ENCODE data around the gene ZNF827. TPM values are rescaled to one million over a fixed set of nuclear protein-coding genes. Genes with fewer than 3 reads are reported as not detected.

Gene ZNF827
- total RNA-seq, 1 donor from 2014 or later: 50.2 TPM

DNA sequence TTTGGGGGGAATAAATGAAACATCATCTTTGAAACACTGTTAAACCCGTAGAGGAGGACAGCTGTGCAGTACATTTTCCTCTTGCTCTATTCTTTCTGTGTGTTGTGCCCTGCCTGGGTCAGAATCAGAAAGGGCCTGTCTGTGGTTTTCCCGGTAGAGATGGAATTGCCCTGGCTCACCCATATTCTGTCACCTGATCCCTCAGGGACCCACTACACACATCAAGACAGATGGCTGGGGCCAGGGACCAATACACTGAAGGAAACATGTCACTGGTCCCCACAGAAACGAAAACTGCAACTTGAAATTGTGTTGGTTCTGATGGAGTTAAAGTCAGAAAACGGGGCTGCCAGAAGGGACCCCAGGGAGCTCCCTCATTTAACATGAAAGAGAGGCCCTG is 114.9 kb downstream of the ZNF827 start:
- DNase-seq (ENCODE audit: low spot score, unreplicated experiment): no peak

GRCh38 chr4:145822581-145822980 is 116.0 kb downstream of the ZNF827 start:
- Mint-ChIP-seq H3K9me3 (ENCODE audit: low read depth) (no peaks in the 10 kb centered on the region), H3K4me1 (ENCODE audit: low read depth) (no peaks in the 10 kb centered on the region), H3K4me3 (ENCODE audit: low read depth) (no peak overlapping the region), H3K27ac (no peak overlapping the region), H3K36me3 (ENCODE audit: insufficient read depth) (peaks cover 19% of the 10 kb centered on the region), H3K27me3 (no peaks in the 10 kb centered on the region)
- DNase-seq (ENCODE audit: low spot score, unreplicated experiment): no peak
- TF ChIP-seq CTCF (IDR thresholded peaks at IDR 0.05; ENCODE audit: unreplicated experiment): no peak

More for the DNA sequence above, 114.9 kb downstream of the ZNF827 start:
- Mint-ChIP-seq H3K36me3 (ENCODE audit: insufficient read depth) (peaks cover 22% of the 10 kb centered on the region), H3K4me3 (ENCODE audit: low read depth) (no peak overlapping the region), H3K27ac (no peak overlapping the region), H3K9me3 (ENCODE audit: low read depth) (no peaks in the 10 kb centered on the region), H3K27me3 (no peaks in the 10 kb centered on the region), H3K4me1 (ENCODE audit: low read depth) (no peaks in the 10 kb centered on the region)
- TF ChIP-seq CTCF (IDR thresholded peaks at IDR 0.05; ENCODE audit: unreplicated experiment): no peak

GRCh38 chr4:145822181-145822580 is 116.4 kb downstream of the ZNF827 start:
- H3K27me3 Mint-ChIP-seq: no peaks in the 10 kb centered on the region
- H3K27ac Mint-ChIP-seq: no peak overlapping the region
- TF ChIP-seq CTCF (IDR thresholded peaks at IDR 0.05; ENCODE audit: unreplicated experiment): no peak
- no peak overlapping the region for H3K4me3 Mint-ChIP-seq (ENCODE audit: low read depth)
- no peaks in the 10 kb centered on the region for H3K9me3 Mint-ChIP-seq (ENCODE audit: low read depth)
- H3K4me1 Mint-ChIP-seq (ENCODE audit: low read depth): no peaks in the 10 kb centered on the region
- H3K36me3 Mint-ChIP-seq (ENCODE audit: insufficient read depth): peaks cover 19% of the 10 kb centered on the region
- DNase-seq (ENCODE audit: low spot score, unreplicated experiment): no peak

- no peaks in the 10 kb centered on the region for H3K27me3 Mint-ChIP-seq
- H3K9me3 Mint-ChIP-seq (ENCODE audit: low read depth): no peaks in the 10 kb centered on the region
- no peaks in the 10 kb centered on the region for H3K4me1 Mint-ChIP-seq (ENCODE audit: low read depth)
- no peak for TF ChIP-seq CTCF (IDR thresholded peaks at IDR 0.05; ENCODE audit: unreplicated experiment)
- peaks cover 16% of the 10 kb centered on the region for H3K36me3 Mint-ChIP-seq (ENCODE audit: insufficient read depth)
- DNase-seq (ENCODE audit: low spot score, unreplicated experiment): no peak
- no peak overlapping the region for H3K27ac Mint-ChIP-seq
- no peak overlapping the region for H3K4me3 Mint-ChIP-seq (ENCODE audit: low read depth)
These were observed 116.9 kb downstream of the ZNF827 start for GRCh38 chr4:145821766-145822165.

- TF ChIP-seq CTCF (IDR thresholded peaks at IDR 0.05; ENCODE audit: unreplicated experiment): no peak
- Mint-ChIP-seq H3K4me1 (ENCODE audit: low read depth) (no peaks in the 10 kb centered on the region), H3K36me3 (ENCODE audit: insufficient read depth) (peaks cover 12% of the 10 kb centered on the region), H3K4me3 (ENCODE audit: low read depth) (no peak overlapping the region), H3K9me3 (ENCODE audit: low read depth) (no peaks in the 10 kb centered on the region), H3K27ac (no peak overlapping the region), H3K27me3 (no peaks in the 10 kb centered on the region)
- no peak for DNase-seq (ENCODE audit: low spot score, unreplicated experiment)
These were observed 118.2 kb downstream of the ZNF827 start for GRCh38 chr4:145820407-145820806.

Data from progenitor cell of endocrine pancreas (in vitro differentiated cells).